Stimulated activated CD8-positive, alpha-beta memory T cell treated with anti-CD3 and anti-CD28 coated beads, Interleukin-4, amount 100 ng/mL, for 48 hours (primary cell): ENCODE results near the gene SLC10A3.
"Not testable (repeated sequence)": the region's sequence is repeated elsewhere in the genome, so short reads cannot be mapped to it uniquely, and the experiment has no call there.

Experiments
- DNase-seq: peaks from one replicate; pipeline ENCODE4 v3.0.0-alpha.2; 2020

SLC10A3 gene

GRCh38 chrX:154508384-154508745, 17.9 kb upstream of the SLC10A3 start:
- no peak for DNase-seq

- no peak for DNase-seq
Observed at GRCh38 chrX:154507673-154508383, 17.4 kb upstream of the SLC10A3 start.

- no peak for DNase-seq
Observed at GRCh38 chrX:154506483-154507332, 16.3 kb upstream of the SLC10A3 start.

- DNase-seq, result no peak
Observed at GRCh38 chrX:154505734-154506133, 15.3 kb upstream of the SLC10A3 start.

GRCh38 chrX:154502989-154503388, 12.6 kb upstream of the SLC10A3 start:
- no peak for DNase-seq

GRCh38 chrX:154502098-154502497, 11.7 kb upstream of the SLC10A3 start:
- no peak for DNase-seq

GRCh38 chrX:154501423-154501822, 11.0 kb upstream of the SLC10A3 start:
- DNase-seq, result not testable (repeated sequence)

GRCh38 chrX:154496591-154497137, 6.2 kb upstream of the SLC10A3 start:
- DNase-seq, result not testable (repeated sequence)

- no peak for DNase-seq
Observed at GRCh38 chrX:154495472-154495922, 5.1 kb upstream of the SLC10A3 start.

GRCh38 chrX:154494715-154495114, 4.3 kb upstream of the SLC10A3 start:
- DNase-seq, result no peak

GRCh38 chrX:154490021-154490413, 412 bp downstream of the SLC10A3 start:
- DNase-seq, result peak; percentile 37

GRCh38 chrX:154489182-154489581, 1.2 kb downstream of the SLC10A3 start:
- DNase-seq, result no peak

GRCh38 chrX:154488336-154489075, 1.9 kb downstream of the SLC10A3 start:
- no peak for DNase-seq

- DNase-seq, result no peak
Observed at GRCh38 chrX:154487518-154488290, 2.7 kb downstream of the SLC10A3 start.

GRCh38 chrX:154486396-154487207, 3.8 kb downstream of the SLC10A3 start, which contains the start of gene UBL4A:
Gene UBL4A (minus strand): TSS chrX:154486615. CDS start chrX:154486584, 31 bp downstream.
- DNase-seq, result peak; percentile 65

GRCh38 chrX:154486052-154486395, 4.4 kb downstream of the SLC10A3 start:
- DNase-seq, result peak; percentile 44

GRCh38 chrX:154485150-154486051, 5.0 kb downstream of the SLC10A3 start:
- DNase-seq, result no peak

- DNase-seq, result no peak
Observed at GRCh38 chrX:154484255-154485149, 5.9 kb downstream of the SLC10A3 start.

GRCh38 chrX:154483325-154483724, 7.1 kb downstream of the SLC10A3 start:
- DNase-seq, result no peak
